CD4-positive, alpha-beta T cell (primary cell): ENCODE data around the gene FERMT1. TPM values are rescaled to one million over a fixed set of nuclear protein-coding genes. Genes with fewer than 3 reads are reported as not detected.

Experiments
- ATAC-seq: fragments of 200-7000 bp; cut with Tn5 transposase; one replicate; pipeline ENCODE4 v1.10.0; 2022; ENCODE audit warnings: mild to moderate bottlenecking; ENCODE audit not compliant: poor library complexity
- CTCF ChIA-PET: fragments of 350-600 bp; sonication (Branson Sonifier 250); formaldehyde crosslinking; loops from one replicate; lab custom pipeline; 2021; ENCODE audit warnings: antibody characterized with exemption, inconsistent platforms; lab: Charles Lee
- POLR2A ChIA-PET: fragments of 350-600 bp; sonication (Branson Sonifier 250); formaldehyde crosslinking; loops from one replicate; lab custom pipeline; 2021; ENCODE audit warnings: antibody characterized with exemption, inconsistent platforms; lab: Charles Lee
- DNase-seq, 14 experiments: peaks; one replicate each; pipeline ENCODE4 v3.0.0-alpha.2; 2013 to 2020; ENCODE audit warnings: mixed read lengths in 2 of 14
- H3K27ac ChIP-seq, 2 donors: one replicate each; pipeline versions ENCODE4 v1.5.1 to v1.7.0; 2013; ENCODE audit warnings: low read length in 2 of 2, low read depth in 1 of 2, mild to moderate bottlenecking in 1 of 2
- H3K27me3 ChIP-seq, 2 experiments: 1 replicate in 1 of 2; 2 replicates in 1 of 2; pipeline versions ENCODE4 v1.6.1 to v1.7.0; 2013; ENCODE audit warnings: low read length in 2 of 2, control low read depth in 1 of 2, mild to moderate bottlenecking in 1 of 2, moderate library complexity in 1 of 2; ENCODE audit not compliant: insufficient read depth in 2 of 2, control insufficient read depth in 1 of 2
- H3K36me3 ChIP-seq: one replicate; pipeline ENCODE4 v1.6.1; 2013; ENCODE audit warnings: low read length, control low read depth; ENCODE audit not compliant: insufficient read depth
- H3K4me1 ChIP-seq: one replicate; pipeline ENCODE4 v1.6.1; 2013; ENCODE audit warnings: low read length, control low read depth; ENCODE audit not compliant: insufficient read depth
- H3K4me3 ChIP-seq: one replicate; pipeline ENCODE4 v1.5.1; 2013; ENCODE audit warnings: mild to moderate bottlenecking, low read length, moderate library complexity
- H3K9me3 ChIP-seq, 2 experiments: 1 replicate in 1 of 2; 2 replicates in 1 of 2; pipeline versions ENCODE4 v1.6.1 to v1.7.0; 2013; ENCODE audit warnings: low read length in 2 of 2, mild to moderate bottlenecking in 2 of 2, control low read depth in 1 of 2, moderate library complexity in 1 of 2; ENCODE audit not compliant: control insufficient read depth in 1 of 2, insufficient read depth in 1 of 2
- H3K27ac Mint-ChIP-seq: one replicate; pipeline ENCODE4 v1.8.0; 2020; ENCODE audit warnings: mixed read lengths
- H3K27me3 Mint-ChIP-seq: one replicate; pipeline ENCODE4 v1.8.0; 2021; ENCODE audit warnings: mixed read lengths
- H3K36me3 Mint-ChIP-seq: one replicate; pipeline ENCODE4 v1.8.0; 2021; ENCODE audit warnings: low read depth, mixed read lengths
- H3K4me1 Mint-ChIP-seq: one replicate; pipeline ENCODE4 v1.8.0; 2021; ENCODE audit warnings: low read depth, mixed read lengths
- H3K4me3 Mint-ChIP-seq: one replicate; pipeline ENCODE4 v1.8.0; 2020; ENCODE audit warnings: mild to moderate bottlenecking, mixed read lengths
- H3K9me3 Mint-ChIP-seq: one replicate; pipeline ENCODE4 v1.8.0; 2020; ENCODE audit warnings: mixed read lengths
- intact Hi-C, 2 experiments: fragments of 100-400 bp; cut with DNase I in 1 of 2; cut with micrococcal nuclease in 1 of 2; formaldehyde crosslinking; loops; one replicate each; pipeline versions ENCODE4 v1.15.1 to v1.9.0; 2023 to 2025; cut with DNase I, micrococcal nuclease
- polyA plus RNA-seq, 2 donors: library from polyadenylated mRNA; unstranded; fragments of 120-200 nt; gene quantifications; one replicate each; pipeline ENCODE4 v1.2.1, GENCODE V29; 2013
- total RNA-seq, 174 experiments: library from RNA in 2 of 174; stranded (reverse) in 2 of 174; gene quantifications; one replicate each; pipeline ENCODE4 v1.2.3 and lab custom pipeline; 2021 to 2026
- TF ChIP-seq, protein P1 (sequence below): fragments of 200-600 bp; IDR thresholded peaks from one replicate; pipeline ENCODE4 v1.8.0; 2022; ENCODE audit warnings: antibody characterized with exemption, mild to moderate bottlenecking

The FERMT1 gene, protein sequence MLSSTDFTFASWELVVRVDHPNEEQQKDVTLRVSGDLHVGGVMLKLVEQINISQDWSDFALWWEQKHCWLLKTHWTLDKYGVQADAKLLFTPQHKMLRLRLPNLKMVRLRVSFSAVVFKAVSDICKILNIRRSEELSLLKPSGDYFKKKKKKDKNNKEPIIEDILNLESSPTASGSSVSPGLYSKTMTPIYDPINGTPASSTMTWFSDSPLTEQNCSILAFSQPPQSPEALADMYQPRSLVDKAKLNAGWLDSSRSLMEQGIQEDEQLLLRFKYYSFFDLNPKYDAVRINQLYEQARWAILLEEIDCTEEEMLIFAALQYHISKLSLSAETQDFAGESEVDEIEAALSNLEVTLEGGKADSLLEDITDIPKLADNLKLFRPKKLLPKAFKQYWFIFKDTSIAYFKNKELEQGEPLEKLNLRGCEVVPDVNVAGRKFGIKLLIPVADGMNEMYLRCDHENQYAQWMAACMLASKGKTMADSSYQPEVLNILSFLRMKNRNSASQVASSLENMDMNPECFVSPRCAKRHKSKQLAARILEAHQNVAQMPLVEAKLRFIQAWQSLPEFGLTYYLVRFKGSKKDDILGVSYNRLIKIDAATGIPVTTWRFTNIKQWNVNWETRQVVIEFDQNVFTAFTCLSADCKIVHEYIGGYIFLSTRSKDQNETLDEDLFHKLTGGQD
- total RNA-seq, result not detected
- 0.01 TPM for polyA plus RNA-seq (2013, experiment 1 of 2)
- 0.10 TPM for polyA plus RNA-seq (2013, experiment 2 of 2)
- total RNA-seq (lab: John Stamatoyannopoulos, UW), result 0 to 1.9 (median 0.08) reads per million in 172 experiments

GRCh38 chr20:6122873-6123648 lies at the start of gene FERMT1:
TSS of gene FERMT1 (minus strand) at chr20:6123030. CDS start at chr20:6119554, 3,476 bp downstream.
- ChIA-PET POLR2A (no interaction called here), CTCF (no interaction called here)
- H3K36me3 Mint-ChIP-seq, result no peaks in the 10 kb centered on the region
- H3K9me3 ChIP-seq, result no peaks in the 10 kb centered on the region
- DNase-seq, result peak in 2 of 14 experiments; percentile 5 to 24
- peaks cover 5% of the 10 kb centered on the region for H3K4me1 Mint-ChIP-seq
- H3K4me1 ChIP-seq, result peaks cover 11% of the 10 kb centered on the region
- TF ChIP-seq, protein P1, sequence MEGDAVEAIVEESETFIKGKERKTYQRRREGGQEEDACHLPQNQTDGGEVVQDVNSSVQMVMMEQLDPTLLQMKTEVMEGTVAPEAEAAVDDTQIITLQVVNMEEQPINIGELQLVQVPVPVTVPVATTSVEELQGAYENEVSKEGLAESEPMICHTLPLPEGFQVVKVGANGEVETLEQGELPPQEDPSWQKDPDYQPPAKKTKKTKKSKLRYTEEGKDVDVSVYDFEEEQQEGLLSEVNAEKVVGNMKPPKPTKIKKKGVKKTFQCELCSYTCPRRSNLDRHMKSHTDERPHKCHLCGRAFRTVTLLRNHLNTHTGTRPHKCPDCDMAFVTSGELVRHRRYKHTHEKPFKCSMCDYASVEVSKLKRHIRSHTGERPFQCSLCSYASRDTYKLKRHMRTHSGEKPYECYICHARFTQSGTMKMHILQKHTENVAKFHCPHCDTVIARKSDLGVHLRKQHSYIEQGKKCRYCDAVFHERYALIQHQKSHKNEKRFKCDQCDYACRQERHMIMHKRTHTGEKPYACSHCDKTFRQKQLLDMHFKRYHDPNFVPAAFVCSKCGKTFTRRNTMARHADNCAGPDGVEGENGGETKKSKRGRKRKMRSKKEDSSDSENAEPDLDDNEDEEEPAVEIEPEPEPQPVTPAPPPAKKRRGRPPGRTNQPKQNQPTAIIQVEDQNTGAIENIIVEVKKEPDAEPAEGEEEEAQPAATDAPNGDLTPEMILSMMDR, result no peak
- no peak within 1 kb of the TSS for H3K4me3 ChIP-seq
- intact Hi-C loops, result no loop called here
- no peak for ATAC-seq
- H3K9me3 Mint-ChIP-seq, result no peaks in the 10 kb centered on the region
- no peak within 1 kb of the TSS for H3K27ac Mint-ChIP-seq
- no peaks in the 10 kb centered on the region for H3K36me3 ChIP-seq
- H3K4me3 Mint-ChIP-seq, result peak within 1 kb of the TSS; percentile 23
- no peak within 1 kb of the TSS for H3K27ac ChIP-seq
- H3K27me3 ChIP-seq, result peaks cover 19 to 41% of the 10 kb centered on the region in 2 experiments
- peaks cover 66% of the 10 kb centered on the region for H3K27me3 Mint-ChIP-seq

GRCh38 chr20:6169251-6169650 lies 46.4 kb upstream of the FERMT1 start:
- ChIA-PET POLR2A (no interaction called here), CTCF (no interaction called here)
- intact Hi-C loops, result no loop called here
- no peak for ATAC-seq
- Histone ChIP-seq H3K27ac (no peak overlapping the region), H3K4me3 (no peak overlapping the region), H3K36me3 (no peaks in the 10 kb centered on the region), H3K4me1 (no peaks in the 10 kb centered on the region), H3K27me3 (no peaks in the 10 kb centered on the region), H3K9me3 (peaks cover 3 to 5% of the 10 kb centered on the region in 2 experiments)
- H3K4me1 Mint-ChIP-seq, result no peaks in the 10 kb centered on the region
- no peaks in the 10 kb centered on the region for H3K36me3 Mint-ChIP-seq
- TF ChIP-seq, protein P1, result no peak
- no peak overlapping the region for H3K27ac Mint-ChIP-seq
- H3K27me3 Mint-ChIP-seq, result no peaks in the 10 kb centered on the region
- peaks cover 5% of the 10 kb centered on the region for H3K9me3 Mint-ChIP-seq
- DNase-seq, result no peak
- no peak overlapping the region for H3K4me3 Mint-ChIP-seq

DNA sequence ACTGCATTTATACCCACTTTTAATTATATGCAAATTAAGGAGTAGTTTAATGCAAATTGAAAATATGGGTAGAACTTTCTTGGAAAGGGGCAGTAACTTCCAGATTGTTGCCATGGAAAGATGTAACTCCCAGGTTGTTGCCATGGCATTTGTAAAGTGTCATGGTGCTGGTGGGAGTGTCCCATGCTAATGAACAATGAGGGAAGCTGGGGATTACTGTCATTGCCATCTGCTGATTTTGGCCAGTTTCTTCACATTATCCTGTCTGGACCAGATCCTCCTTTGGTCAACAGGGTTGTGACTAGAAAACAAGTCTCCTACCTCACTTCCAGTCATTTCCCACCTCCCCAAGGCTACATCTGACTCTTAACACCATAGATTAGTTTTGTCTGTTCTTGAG lies 45.4 kb upstream of the FERMT1 start:
- Mint-ChIP-seq H3K4me1 (no peaks in the 10 kb centered on the region), H3K27ac (no peak overlapping the region), H3K9me3 (peaks cover 5% of the 10 kb centered on the region), H3K36me3 (no peaks in the 10 kb centered on the region), H3K4me3 (no peak overlapping the region), H3K27me3 (peaks cover 9% of the 10 kb centered on the region)
- POLR2A ChIA-PET, result no interaction called here
- intact Hi-C loops, result no loop called here
- Histone ChIP-seq H3K36me3 (no peaks in the 10 kb centered on the region), H3K27me3 (peaks cover 0 to under 1% of the 10 kb centered on the region in 2 experiments), H3K9me3 (peaks cover 3 to 5% of the 10 kb centered on the region in 2 experiments), H3K4me1 (no peaks in the 10 kb centered on the region), H3K27ac (no peak overlapping the region), H3K4me3 (no peak overlapping the region)
- no peak for DNase-seq
- no peak for ATAC-seq
- CTCF ChIA-PET, result no interaction called here
- TF ChIP-seq, protein P1, result no peak
